Endothelial cell (in vitro differentiated cells): ENCODE measurements around the gene COG5. TPM values are rescaled to one million over a fixed set of nuclear protein-coding genes. Genes with fewer than 3 reads are reported as not detected.

Source experiments
- DNase-seq: peaks from one replicate; pipeline ENCODE4 v3.0.0; 2021; ENCODE audit warnings: low spot score
- H3K27ac Mint-ChIP-seq: one replicate; pipeline ENCODE4 v1.8.0; 2021; ENCODE audit warnings: mixed read lengths, inconsistent platforms; ENCODE audit not compliant: unreplicated experiment
- H3K27me3 Mint-ChIP-seq: one replicate; pipeline ENCODE4 v1.8.0; 2021; ENCODE audit warnings: mild to moderate bottlenecking, moderate library complexity, mixed read lengths, inconsistent platforms; ENCODE audit not compliant: unreplicated experiment
- H3K36me3 Mint-ChIP-seq: one replicate; pipeline ENCODE4 v1.8.0; 2021; ENCODE audit warnings: mild to moderate bottlenecking, low read depth, mixed read lengths, inconsistent platforms; ENCODE audit not compliant: unreplicated experiment
- H3K4me1 Mint-ChIP-seq: one replicate; pipeline ENCODE4 v1.8.0; 2021; ENCODE audit warnings: mild to moderate bottlenecking, mixed read lengths, inconsistent platforms; ENCODE audit not compliant: unreplicated experiment
- H3K4me3 Mint-ChIP-seq: one replicate; pipeline ENCODE4 v1.8.0; 2021; ENCODE audit warnings: mild to moderate bottlenecking, mixed read lengths, inconsistent platforms; ENCODE audit not compliant: unreplicated experiment
- H3K9me3 Mint-ChIP-seq: one replicate; pipeline ENCODE4 v1.8.0; 2021; ENCODE audit warnings: mixed read lengths, inconsistent platforms; ENCODE audit not compliant: unreplicated experiment
- total RNA-seq: library from RNA; stranded (reverse); fragmentation: NEBNext Ultra II Directional; extraction: Animal tissue kit (Norgen Biotek cat#: 25700); gene quantifications from one replicate; pipeline ENCODE4 v1.2.1, GENCODE V29; 2021; ENCODE audit not compliant: unreplicated experiment
- TF ChIP-seq, protein P1 (sequence below): fragments of 200-600 bp; sonication (generic); IDR thresholded peaks from one replicate; pipeline ENCODE4 v1.5.0; 2021; ENCODE audit warnings: antibody characterized with exemption; ENCODE audit not compliant: unreplicated experiment

COG5 gene
- total RNA-seq, 1 donor from 2014 or later: 26.7 TPM

DNA sequence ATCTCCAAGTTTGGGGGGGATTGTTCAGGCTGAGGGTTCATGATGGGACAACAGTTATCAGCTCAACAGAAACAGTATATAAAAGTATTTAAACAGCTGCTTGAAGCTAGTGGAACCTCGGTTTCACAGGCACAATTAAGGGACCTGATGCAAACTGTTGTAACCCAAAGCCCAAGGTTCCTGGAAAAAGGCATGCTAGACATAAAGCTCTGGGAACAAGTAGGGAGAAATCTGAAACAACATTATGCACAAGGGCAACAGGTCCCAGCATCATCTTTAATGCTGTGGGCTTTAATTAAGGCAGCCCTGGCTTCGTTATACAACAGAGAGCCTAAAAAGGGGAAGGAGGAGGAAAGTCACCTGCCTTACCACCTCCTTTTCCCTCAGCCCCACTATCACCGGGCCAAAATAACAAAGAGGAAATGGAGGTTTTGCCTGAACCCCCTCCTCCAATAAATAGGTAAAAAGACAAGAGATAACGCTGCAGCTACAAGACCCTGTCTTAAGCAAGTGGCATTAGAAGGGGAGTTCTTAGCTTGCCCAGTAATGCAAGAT is 177.1 kb downstream of the COG5 start:
- H3K9me3 Mint-ChIP-seq: no peaks in the 10 kb centered on the region
- no peak overlapping the region for H3K27ac Mint-ChIP-seq
- no peak for DNase-seq
- peaks cover 10% of the 10 kb centered on the region for H3K36me3 Mint-ChIP-seq
- H3K4me3 Mint-ChIP-seq: no peak overlapping the region
- peaks cover 5% of the 10 kb centered on the region for H3K27me3 Mint-ChIP-seq
- TF ChIP-seq, protein P1, sequence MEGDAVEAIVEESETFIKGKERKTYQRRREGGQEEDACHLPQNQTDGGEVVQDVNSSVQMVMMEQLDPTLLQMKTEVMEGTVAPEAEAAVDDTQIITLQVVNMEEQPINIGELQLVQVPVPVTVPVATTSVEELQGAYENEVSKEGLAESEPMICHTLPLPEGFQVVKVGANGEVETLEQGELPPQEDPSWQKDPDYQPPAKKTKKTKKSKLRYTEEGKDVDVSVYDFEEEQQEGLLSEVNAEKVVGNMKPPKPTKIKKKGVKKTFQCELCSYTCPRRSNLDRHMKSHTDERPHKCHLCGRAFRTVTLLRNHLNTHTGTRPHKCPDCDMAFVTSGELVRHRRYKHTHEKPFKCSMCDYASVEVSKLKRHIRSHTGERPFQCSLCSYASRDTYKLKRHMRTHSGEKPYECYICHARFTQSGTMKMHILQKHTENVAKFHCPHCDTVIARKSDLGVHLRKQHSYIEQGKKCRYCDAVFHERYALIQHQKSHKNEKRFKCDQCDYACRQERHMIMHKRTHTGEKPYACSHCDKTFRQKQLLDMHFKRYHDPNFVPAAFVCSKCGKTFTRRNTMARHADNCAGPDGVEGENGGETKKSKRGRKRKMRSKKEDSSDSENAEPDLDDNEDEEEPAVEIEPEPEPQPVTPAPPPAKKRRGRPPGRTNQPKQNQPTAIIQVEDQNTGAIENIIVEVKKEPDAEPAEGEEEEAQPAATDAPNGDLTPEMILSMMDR: no peak
- H3K4me1 Mint-ChIP-seq: peaks cover 18% of the 10 kb centered on the region

DNA sequence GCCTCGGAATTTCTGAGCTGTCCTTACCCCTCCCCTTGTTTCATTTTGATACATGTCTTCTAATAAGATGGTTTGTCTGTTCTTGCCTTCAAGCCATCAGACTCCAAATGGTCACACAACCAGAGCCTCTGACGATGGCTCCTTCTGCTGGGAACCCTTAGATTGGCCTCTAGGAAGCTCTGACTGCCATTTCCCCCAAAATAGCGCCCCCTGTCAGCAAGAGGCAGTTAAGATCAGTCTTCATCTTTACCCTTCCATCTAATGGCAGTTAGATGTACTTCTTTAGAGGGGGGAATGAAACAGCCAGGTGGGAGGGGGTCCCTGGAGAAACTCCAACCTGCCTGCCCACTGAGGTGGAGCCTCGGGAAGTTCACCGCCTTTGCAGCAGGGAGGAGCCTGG is 179.7 kb downstream of the COG5 start:
- H3K9me3 Mint-ChIP-seq: no peaks in the 10 kb centered on the region
- H3K36me3 Mint-ChIP-seq: peaks cover 10% of the 10 kb centered on the region

DNA sequence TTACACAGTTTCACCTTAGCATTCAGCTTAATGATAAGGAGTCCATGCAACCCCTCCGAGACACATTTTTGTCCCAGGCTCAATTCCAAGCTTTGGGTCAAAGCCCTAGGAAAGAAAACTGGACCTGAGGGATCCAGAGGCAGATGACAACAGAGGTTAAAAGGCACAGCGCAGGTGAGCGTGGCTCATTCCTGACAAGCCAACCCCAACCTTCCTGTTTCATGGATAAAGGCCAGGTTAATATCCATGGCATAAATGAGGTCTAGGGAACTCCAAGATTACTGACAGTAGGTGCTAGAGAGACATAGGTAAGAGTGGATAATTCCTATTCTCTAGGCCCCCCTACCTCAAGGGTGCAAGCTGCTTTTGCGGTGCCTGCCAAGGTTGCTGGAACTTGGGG is 180.5 kb downstream of the COG5 start:
- H3K27me3 Mint-ChIP-seq: peaks cover 5% of the 10 kb centered on the region
- no peak overlapping the region for H3K27ac Mint-ChIP-seq
- no peaks in the 10 kb centered on the region for H3K9me3 Mint-ChIP-seq
- no peak overlapping the region for H3K4me3 Mint-ChIP-seq
- H3K36me3 Mint-ChIP-seq: peaks cover 10% of the 10 kb centered on the region
- TF ChIP-seq, protein P1: no peak
- H3K4me1 Mint-ChIP-seq: peaks cover 18% of the 10 kb centered on the region
- DNase-seq: no peak

More for the DNA sequence above, 179.7 kb downstream of the COG5 start:
- Mint-ChIP-seq H3K4me1 (peaks cover 18% of the 10 kb centered on the region), H3K27me3 (peaks cover 5% of the 10 kb centered on the region), H3K4me3 (no peak overlapping the region), H3K27ac (no peak overlapping the region)
- TF ChIP-seq, protein P1: no peak
- DNase-seq: no peak

DNA sequence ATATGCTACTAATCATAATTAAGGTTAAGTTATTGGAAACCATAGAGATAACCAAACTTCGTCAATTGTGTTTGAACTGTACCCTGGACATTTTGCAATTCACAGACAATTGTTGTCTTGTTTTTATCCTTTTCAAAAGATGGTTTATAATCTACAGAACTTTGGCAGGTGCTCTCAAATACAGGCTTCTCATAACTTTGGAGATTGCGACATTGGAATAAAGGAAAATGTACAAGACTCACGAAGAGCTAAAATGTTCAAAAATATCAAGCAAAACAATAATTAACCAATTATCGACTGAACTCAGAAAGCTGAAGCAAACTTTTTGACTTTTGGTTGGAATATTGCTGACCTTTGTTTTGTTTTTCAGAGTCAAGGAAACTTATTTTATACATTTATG is 182.3 kb downstream of the COG5 start:
- Mint-ChIP-seq H3K27ac (no peak overlapping the region), H3K27me3 (peaks cover 5% of the 10 kb centered on the region), H3K36me3 (peaks cover 10% of the 10 kb centered on the region), H3K4me3 (no peak overlapping the region), H3K4me1 (peaks cover 12% of the 10 kb centered on the region), H3K9me3 (no peaks in the 10 kb centered on the region)
- TF ChIP-seq, protein P1: no peak
- DNase-seq: no peak

DNA sequence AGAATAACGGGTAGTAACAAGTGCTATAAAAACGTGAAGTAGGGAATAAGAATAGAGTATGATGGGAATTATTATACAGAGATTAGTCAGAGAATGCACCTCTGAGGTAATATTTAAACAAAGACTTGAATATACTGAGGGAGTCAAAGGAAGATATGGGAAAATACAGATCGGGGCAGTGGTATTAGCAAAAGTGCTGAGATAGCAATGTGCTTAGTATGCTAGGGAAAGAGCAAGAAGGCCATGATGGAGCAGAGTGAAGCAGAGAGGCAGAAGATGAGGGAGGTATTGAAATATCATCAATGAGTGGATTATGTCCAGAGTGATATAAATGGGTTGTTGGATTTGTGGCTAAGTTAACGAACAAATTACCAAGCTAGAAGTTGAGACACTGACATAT is 190.4 kb downstream of the COG5 start:
- Mint-ChIP-seq H3K4me3 (no peak overlapping the region), H3K27me3 (no peaks in the 10 kb centered on the region), H3K4me1 (no peaks in the 10 kb centered on the region), H3K36me3 (no peaks in the 10 kb centered on the region), H3K27ac (no peak overlapping the region), H3K9me3 (no peaks in the 10 kb centered on the region)
- DNase-seq: no peak
- TF ChIP-seq, protein P1: no peak
